HG03066 (cell line): ENCODE data around the gene MED12L.

ENCODE experiments used
- ATAC-seq: cut with Tn5 transposase; IDR thresholded peaks from one replicate; pipeline ENCODE4 v1.9.1; 2021; ENCODE audit warnings: low read depth; ENCODE audit not compliant: unreplicated experiment

MED12L gene

GRCh38 chr3:151432616-151433372 lies 347.3 kb downstream of the MED12L start:
- ATAC-seq = no peak

- ATAC-seq = no peak
Observed at GRCh38 chr3:151434151-151434890, 348.9 kb downstream of the MED12L start.

GRCh38 chr3:151436675-151437446 lies 351.4 kb downstream of the MED12L start:
- ATAC-seq = no peak

- no peak for ATAC-seq
Observed at GRCh38 chr3:151437906-151438305, 352.4 kb downstream of the MED12L start.

DNA sequence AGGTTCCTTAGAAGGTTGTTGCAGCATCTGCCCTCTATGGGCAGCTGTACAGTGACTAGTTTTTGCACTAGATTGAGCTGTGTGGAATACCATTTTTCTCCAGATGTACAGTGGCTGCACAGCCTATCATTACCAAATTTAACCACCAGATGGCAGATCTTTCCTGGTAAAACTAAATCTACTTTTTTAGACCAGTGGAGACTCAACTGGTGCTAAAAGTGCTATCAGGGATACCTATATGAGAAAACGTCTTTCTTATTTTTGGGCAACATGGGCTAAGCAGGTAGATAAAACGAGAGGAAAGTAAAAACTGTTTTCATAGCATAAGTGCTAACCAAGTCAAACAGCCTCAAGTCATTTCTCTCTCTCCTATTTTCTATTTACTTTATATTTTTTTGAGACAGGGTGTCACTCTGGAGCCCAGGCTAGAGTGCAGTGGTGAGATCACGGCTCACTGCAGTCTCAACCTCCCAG lies 354.2 kb downstream of the MED12L start:
- ATAC-seq = peak; percentile 82

DNA sequence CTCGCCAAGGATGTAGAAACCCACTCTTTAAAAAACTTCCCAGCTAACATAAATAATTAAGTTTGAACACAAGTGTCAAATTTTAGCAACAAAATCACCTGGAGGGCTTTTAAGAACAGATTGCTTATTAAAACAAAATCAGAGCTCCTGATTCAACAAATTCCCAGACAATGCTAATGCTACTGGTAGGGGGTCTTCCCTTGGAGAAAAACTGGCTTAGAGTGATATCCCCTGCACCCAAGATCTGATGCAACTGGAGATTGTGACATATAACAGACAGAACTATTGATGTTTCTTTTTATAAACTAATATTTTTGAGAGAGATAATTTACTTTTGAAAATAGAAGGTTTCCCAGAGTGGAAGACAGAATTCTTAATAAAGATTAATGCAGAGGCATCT lies 355.5 kb downstream of the MED12L start:
- ATAC-seq = no peak

GRCh38 chr3:151443583-151443982 lies 358.1 kb downstream of the MED12L start:
- ATAC-seq = no peak

DNA sequence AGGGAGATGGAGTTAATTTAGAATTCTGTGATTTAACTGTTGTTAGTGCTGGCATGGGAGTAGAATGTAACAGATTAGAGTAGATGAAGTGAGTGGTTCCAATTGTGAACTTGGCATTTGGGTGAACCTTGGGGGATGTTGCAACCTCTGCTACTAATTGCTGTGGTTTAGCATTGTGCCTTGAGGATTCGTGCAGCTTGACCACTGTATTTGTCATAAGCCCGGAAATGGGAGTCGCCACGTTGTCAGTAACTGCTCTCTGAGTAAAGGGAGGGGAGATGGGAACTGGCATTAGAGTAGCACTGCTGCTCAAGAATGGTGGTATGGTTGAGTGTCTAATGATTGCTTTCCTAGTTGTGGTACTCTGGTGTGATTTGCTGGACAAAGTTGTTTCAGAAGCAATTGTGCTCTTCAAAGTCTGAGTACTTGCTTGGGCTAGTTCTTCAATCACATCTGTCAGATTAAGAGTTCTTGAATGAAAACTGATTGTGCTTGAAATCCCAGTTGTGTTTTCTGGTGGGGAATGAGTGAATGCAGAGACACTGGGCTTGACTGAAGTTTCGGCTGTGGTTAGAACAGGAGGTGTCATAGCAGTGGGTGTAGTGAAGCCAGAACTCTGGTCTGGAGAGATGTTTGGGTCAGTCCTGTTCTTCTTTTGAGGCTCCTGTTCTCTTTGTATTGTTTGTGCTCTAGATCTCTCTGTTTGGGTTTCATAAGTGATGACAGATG lies 360.0 kb downstream of the MED12L start:
- ATAC-seq = no peak

DNA sequence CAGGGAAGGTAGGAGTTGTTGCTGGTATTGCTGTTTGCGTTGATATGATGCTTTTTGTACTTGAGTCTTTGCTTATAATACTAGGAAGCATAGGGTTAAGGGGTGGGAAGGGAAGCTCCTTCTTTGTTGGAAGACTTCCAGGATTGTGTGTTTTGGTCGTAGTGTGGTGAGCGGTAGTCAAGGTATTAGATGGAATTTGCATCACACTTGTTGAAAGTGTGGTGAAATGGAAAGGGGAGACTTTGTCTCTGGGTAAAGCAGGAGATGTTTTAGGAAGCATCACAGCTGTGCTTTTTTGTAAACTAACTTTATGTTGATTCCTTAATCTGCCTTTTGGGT lies 360.5 kb downstream of the MED12L start:
- ATAC-seq = no peak

GRCh38 chr3:151452368-151452767 lies 366.9 kb downstream of the MED12L start:
- no peak for ATAC-seq

- ATAC-seq = no peak
Observed at GRCh38 chr3:151452841-151453240, 367.4 kb downstream of the MED12L start.

DNA sequence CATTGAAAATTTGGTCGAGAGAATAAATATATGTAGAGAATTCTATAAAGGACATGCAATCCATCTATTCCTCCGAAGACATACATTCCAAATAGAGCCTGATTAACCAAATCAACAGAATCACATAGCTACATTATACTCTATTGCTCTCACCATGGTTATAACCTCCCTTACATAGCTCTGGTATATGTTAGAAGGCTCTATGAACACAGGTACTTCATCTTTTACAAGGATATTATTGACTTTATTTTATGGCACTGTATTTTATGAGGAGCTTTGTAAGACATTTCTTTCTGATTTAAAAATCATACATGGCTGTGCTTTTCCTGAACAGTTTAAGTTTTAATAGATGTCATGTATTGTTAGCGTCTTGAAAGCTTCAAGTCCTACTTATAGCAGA lies 370.6 kb downstream of the MED12L start:
- ATAC-seq = no peak

DNA sequence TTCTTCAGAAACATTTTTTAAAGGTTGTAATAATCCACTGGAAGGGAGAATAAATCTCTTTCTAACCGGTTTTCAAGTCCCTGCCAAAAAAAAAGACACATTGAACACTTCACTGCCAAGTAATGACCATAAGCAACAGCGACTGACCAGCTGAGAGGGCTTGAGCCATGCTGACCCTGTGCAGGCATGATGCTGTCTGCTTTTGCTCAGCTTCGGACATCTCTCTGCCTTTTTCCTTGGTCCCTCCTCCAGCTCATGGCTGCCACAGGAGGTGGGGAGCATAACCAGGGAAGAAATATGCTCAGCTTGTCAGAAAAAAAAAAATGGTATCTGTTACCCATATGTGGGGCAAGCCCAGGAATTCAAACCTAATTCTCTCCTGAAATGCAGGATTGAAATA lies 373.9 kb downstream of the MED12L start:
- no peak for ATAC-seq

GRCh38 chr3:151460228-151460627 lies 374.8 kb downstream of the MED12L start:
- ATAC-seq = no peak

GRCh38 chr3:151460774-151461450 lies 375.4 kb downstream of the MED12L start, which contains the start of gene IGSF10:
Gene IGSF10 (minus strand): TSS chr3:151461061. CDS start chr3:151458709, 2,352 bp downstream.
- no peak for ATAC-seq

GRCh38 chr3:151462278-151462780 lies 376.9 kb downstream of the MED12L start:
- ATAC-seq = no peak

- no peak for ATAC-seq
Observed at GRCh38 chr3:151462991-151463390, 377.5 kb downstream of the MED12L start.

GRCh38 chr3:151467069-151467468 lies 381.6 kb downstream of the MED12L start:
- no peak for ATAC-seq

DNA sequence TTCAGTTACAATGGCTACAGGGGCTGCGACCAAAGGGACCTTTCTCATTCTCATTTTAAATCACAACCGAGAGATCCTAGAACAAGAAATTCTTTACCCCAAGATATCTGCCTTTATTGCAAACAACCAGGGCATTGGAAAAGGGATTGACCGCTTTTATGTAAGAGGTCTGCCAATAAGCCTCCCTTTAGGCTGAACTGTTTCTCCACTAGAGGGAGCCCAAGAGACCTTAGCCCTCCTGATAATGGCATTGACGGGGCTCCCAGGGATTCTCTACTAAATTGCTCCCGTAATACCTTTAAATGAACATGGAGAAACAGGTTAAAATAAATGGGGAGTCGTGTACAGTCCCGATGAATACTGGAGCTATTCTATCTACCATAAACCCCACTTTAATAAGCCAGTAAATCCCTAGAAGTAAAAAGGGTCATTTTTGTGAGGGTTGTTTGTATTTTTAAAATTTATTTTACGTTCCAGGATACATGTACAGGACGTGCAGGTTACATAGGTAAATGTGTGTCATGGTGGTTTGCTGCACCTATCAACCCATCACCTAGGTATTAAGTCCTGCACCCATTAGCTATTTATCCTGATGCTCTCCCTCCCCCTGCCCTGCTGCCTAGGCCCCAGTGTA lies 382.9 kb downstream of the MED12L start:
- no peak for ATAC-seq
